K562 (cell line): ENCODE measurements around the gene PIK3CA. TPM values are rescaled to one million over a fixed set of nuclear protein-coding genes. Genes with fewer than 3 reads are reported as not detected.

Experiments used
- ARID1B ChIP-seq: fragments of 450-650 bp; IDR thresholded peaks from 2 replicates; pipeline ENCODE4 v1.6.1; 2016; ENCODE audit warnings: antibody characterized with exemption, mild to moderate bottlenecking, inconsistent platforms
- FOS ChIP-seq: IDR thresholded peaks from 3 replicates; pipeline ENCODE4 v1.6.1; 2011; ENCODE audit not compliant: insufficient read length; ENCODE audit errors: extremely low read depth
- FOXK1 ChIP-seq: sonication (generic); formaldehyde crosslinking; IDR thresholded peaks from 2 replicates; pipeline ENCODE4 v1.8.0; 2022; ENCODE audit warnings: missing genetic modification reagents, mild to moderate bottlenecking, borderline replicate concordance
- FOXK2 ChIP-seq, 2 experiments: fragments of 450-650 bp; IDR thresholded peaks in 1 of 2; conservative IDR thresholded peaks in 1 of 2; 2 replicates each; pipeline ENCODE4 v1.6.1; 2016; ENCODE audit warnings: low read depth in 2 of 2, mild to moderate bottlenecking in 1 of 2
- GTF2E2 ChIP-seq: fragments of 200-800 bp; sonication (Bioruptor generic); IDR thresholded peaks from 2 replicates; pipeline ENCODE4 v1.6.1; 2016; ENCODE audit warnings: missing genetic modification characterization, missing compliant biosample characterization
- HOXB6 ChIP-seq: fragments of 250-450 bp; sonication (Bioruptor Pico); IDR thresholded peaks from 2 replicates; pipeline ENCODE4 v1.5.1; 2022; ENCODE audit warnings: mild to moderate bottlenecking, borderline replicate concordance
- MNT ChIP-seq, 2 experiments: fragments of 450-650 bp; conservative IDR thresholded peaks; 2 replicates each; pipeline ENCODE4 v1.6.1; 2017; ENCODE audit warnings: mild to moderate bottlenecking in 2 of 2, moderate library complexity in 2 of 2
- NCOA4 ChIP-seq: fragments of 450-650 bp; IDR thresholded peaks from 2 replicates; pipeline ENCODE4 v1.6.1; 2018; ENCODE audit warnings: mild to moderate bottlenecking; ENCODE audit not compliant: partially characterized antibody
- NR2C2 ChIP-seq, 2 experiments: fragments of 200-800 bp in 1 of 2; sonication (Bioruptor generic) in 1 of 2; sonication (generic) in 1 of 2; formaldehyde crosslinking in 1 of 2; IDR thresholded peaks; 2 replicates each; pipeline versions ENCODE4 v1.6.1 to v1.8.0; 2016 to 2022; ENCODE audit warnings: mild to moderate bottlenecking in 1 of 2, missing compliant biosample characterization in 1 of 2, missing genetic modification characterization in 1 of 2, missing genetic modification reagents in 1 of 2
- PKNOX1 ChIP-seq: fragments of 450-650 bp; IDR thresholded peaks from 2 replicates; pipeline ENCODE4 v1.6.1; 2016
- STAT5A ChIP-seq: IDR thresholded peaks from 2 replicates; pipeline ENCODE4 v1.6.1; 2012; ENCODE audit warnings: low read length, inconsistent platforms, borderline replicate concordance
- TFE3 ChIP-seq: fragments of 450-650 bp; formaldehyde crosslinking; IDR thresholded peaks from 2 replicates; pipeline ENCODE4 v1.4.0; 2020; ENCODE audit warnings: mild to moderate bottlenecking, mixed read lengths
- ZC3H11A ChIP-seq: IDR thresholded peaks from 2 replicates; pipeline ENCODE4 v1.6.1; 2012; ENCODE audit warnings: low read depth, low read length, improper control_type of control experiment
- ZNF165 ChIP-seq: fragments of 250-450 bp; sonication (Bioruptor Pico); IDR thresholded peaks from 2 replicates; pipeline ENCODE4 v1.4.0; 2020; ENCODE audit warnings: borderline replicate concordance
- polyA plus RNA-seq, 8 experiments: library from polyadenylated mRNA; depleted of rRNA in 4 of 8; stranded (reverse) in 5 of 8; unstranded in 3 of 8; fragments of >200 nt; fragmentation: Nextera tagmentation in 2 of 8; fragmentation: Illumina TruSeq in 1 of 8; extraction: Ambion mirVana in 2 of 8; extraction: Trizol in 1 of 8; gene quantifications; 2 replicates each; pipeline versions ENCODE4 v1.2.1 to v1.2.3, GENCODE V29; 2011 to 2014; ENCODE audit warnings: inconsistent platforms in 1 of 8, missing spikeins in 1 of 8
- total RNA-seq, 7 experiments: library from RNA; depleted of rRNA in 6 of 7; stranded (reverse); fragments of >200 nt in 6 of 7; fragmentation: Illumina TruSeq in 2 of 7; extraction: Trizol in 2 of 7; gene quantifications; 2 replicates each; pipeline versions ENCODE4 v1.2.1 to v1.2.3, GENCODE V29; 2011 to 2021; ENCODE audit warnings: low replicate concordance in 1 of 7

PIK3CA gene
- total and polyA plus RNA-seq, 9 of the 15 experiments (the other 6 are each of a cell fraction or from before 2014, with no cell fraction given), result 3.8 to 19.4 (median 10.8) TPM

GRCh38 chr3:179098388-179099077 is 49.6 kb upstream of the PIK3CA start (continued):
- TF ChIP-seq TFE3, result no peak
- TF ChIP-seq STAT5A, result no peak
- no peak for TF ChIP-seq FOXK1 (CRISPR knock-in tag)
- no peak for TF ChIP-seq GTF2E2 (tag)
- no peak for TF ChIP-seq FOS
- TF ChIP-seq ARID1B, result peak; percentile 32
- no peak for TF ChIP-seq NCOA4
- no peak for TF ChIP-seq FOXK2 (conservative IDR thresholded peaks at IDR 0.05 in 1 of 2, IDR thresholded peaks at IDR 0.05 in 1 of 2; ENCODE audit: low read depth in 2 of 2)
- TF ChIP-seq ZC3H11A, result no peak
- no peak for TF ChIP-seq ZNF165 (CRISPR knock-in tag)
- no peak for TF ChIP-seq HOXB6 (CRISPR knock-in tag)
- TF ChIP-seq MNT (conservative IDR thresholded peaks at IDR 0.05), result no peak
- no peak for TF ChIP-seq NR2C2 (CRISPR knock-in tag; IDR thresholded peaks at IDR 0.05)
- TF ChIP-seq NR2C2 (tag; IDR thresholded peaks at IDR 0.05), result no peak
- TF ChIP-seq PKNOX1, result peak; percentile 66
